ENCODE results near the gene HS2ST1.

The HS2ST1 gene

DNA sequence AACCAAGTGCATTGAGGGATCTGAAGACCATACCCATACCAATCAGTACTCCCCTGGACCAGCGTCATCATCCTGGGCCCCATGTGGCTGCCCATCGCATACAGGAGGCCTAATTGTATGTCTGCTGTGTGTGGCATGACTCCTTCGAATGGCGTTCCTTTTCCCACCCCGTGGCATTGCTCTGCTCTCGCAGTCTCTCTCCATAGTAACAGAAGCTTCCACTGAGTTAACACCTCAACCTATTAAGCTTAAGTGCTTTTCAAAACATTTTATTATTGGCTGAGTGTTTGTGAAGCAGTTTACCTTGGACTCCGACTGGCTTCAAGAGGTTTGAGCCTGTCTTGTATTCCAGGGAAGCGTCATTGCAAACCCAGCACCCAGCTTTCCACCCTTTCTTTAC, 227.1 kb downstream of the HS2ST1 start:
- no peak for DNase-seq (ENCODE audit: low spot score)

GRCh38 chr1:87143413-87144135, 229.1 kb downstream of the HS2ST1 start:
- no peak for DNase-seq (ENCODE audit: low spot score)

- no peak for DNase-seq (ENCODE audit: low spot score)
These were observed 230.0 kb downstream of the HS2ST1 start for GRCh38 chr1:87144316-87144895.

DNA sequence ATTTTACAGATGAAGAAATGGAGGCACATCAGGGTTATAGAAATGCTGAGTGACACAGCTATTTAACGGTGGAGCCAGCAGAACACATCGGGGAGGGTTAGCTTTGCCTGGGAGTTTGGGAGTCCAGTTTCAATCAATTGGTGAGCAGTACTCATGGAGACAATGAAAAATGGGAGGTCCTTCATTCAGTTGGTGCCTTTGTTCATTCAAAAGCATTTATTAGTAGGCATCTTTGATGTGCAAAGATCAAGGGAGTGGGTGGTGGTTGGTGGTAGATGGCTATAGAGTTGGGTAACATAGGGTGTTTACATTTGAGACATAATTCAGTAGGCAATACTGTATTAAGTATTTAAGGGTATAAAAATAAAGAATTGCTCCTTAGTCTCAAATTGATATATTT, 230.5 kb downstream of the HS2ST1 start:
- no peak for DNase-seq (ENCODE audit: low spot score)

DNA sequence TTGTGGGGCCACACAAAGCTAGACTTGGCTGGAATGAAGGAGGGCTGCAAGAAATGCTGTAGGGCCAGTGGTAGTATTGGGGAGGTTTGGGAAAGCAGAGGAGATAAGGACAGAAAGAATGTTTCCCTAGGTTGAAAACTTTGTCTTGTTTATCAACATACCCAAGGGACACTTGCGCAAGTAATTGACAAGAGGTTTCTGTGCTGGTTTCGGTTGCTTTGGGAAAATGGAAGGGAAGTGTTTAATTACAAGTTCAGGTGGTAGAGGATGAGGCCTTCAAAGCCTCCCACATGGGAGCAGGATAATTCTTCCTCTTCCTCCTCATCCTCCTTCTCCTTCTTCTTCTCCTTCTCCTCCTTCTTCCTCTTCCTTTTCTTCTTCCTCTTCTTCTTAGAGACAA, 232.1 kb downstream of the HS2ST1 start:
- no peak for DNase-seq (ENCODE audit: low spot score)

DNA sequence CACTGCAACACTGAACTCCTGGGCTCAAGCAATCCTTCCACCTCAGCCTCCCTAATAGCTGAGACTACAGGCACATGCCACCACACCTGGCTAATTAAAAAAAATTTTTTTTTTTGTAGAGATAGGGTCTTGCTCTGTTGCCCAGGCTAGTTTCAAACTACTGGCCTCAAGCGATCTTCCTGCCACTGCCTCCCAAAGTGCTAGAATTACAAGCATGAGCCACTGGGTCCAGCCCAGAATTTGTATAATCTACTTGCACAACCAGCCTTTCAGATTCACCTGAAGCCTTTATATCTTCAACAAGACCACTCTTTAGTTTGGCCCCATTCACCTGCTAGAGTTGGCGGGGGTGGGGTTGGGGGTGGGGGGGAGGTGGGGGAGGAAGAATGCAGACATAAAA, 232.6 kb downstream of the HS2ST1 start:
- DNase-seq (ENCODE audit: low spot score) = no peak

- DNase-seq (ENCODE audit: low spot score) = no peak
These were observed 233.4 kb downstream of the HS2ST1 start for GRCh38 chr1:87147851-87148250.

- DNase-seq (ENCODE audit: low spot score) = no peak
These were observed 234.2 kb downstream of the HS2ST1 start for GRCh38 chr1:87148661-87149060.

GRCh38 chr1:87149241-87150041, 235.0 kb downstream of the HS2ST1 start:
- no peak for DNase-seq (ENCODE audit: low spot score)

DNA sequence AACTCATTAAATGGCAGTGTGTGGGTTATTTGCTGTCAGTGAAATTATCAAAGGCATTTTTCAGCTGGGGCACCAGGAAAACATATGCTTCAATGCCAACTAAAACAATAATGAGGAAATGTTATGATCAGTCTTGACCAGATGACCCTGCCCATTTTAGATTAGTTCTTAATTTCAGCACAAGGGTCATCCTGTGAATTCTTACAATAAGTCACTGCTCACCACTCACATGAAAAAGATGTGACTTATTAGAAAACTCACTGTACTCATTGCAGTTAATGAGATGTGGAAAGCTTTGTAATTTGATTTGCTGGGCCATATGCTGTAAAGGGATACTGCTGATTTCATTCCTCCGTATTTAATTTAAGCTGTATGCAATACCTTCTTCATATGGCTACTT, 235.7 kb downstream of the HS2ST1 start:
- no peak for DNase-seq (ENCODE audit: low spot score)

DNA sequence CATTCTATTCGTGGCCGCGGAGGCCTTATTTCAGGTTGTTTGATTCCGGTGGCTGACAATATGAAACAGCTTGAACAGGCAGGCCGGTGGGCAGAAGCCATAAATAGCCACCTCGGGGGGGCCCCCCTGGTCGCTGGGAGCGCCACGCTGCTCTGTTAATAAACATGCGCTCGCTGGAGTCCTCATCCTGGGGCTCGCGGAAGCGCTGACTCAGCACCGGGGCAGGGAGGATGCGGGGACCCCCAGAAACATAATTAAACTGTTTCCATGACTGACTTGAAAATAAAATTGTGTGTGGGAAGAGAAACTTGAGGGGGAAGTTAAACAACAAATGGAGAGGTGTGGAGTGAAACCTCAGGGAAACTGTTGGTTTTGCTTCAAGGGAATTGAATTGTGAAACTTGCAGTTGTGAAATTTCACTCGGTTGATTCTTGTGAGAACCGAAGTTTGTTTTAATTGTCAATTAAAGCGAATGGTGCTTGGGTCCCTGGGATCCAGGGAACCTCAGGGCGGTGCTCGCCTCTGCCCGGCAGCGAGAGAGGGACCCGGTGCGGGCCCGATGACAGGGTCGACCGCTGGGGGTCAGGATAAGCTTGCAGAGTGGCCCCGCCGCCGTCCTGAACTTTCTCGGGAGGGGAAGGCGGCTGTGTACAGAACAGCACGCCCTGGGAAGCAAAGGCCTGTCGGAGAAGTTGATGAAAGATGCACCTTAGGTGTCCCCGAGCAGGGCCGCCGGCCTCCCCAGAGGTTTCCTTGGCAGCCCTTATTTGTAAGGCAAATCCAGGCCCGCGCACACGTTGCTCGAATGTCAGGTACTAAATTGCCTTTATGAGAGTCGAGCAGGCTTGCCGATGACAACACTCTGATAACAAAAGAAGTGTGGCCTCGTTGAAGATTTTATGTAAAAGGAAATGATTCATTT, 237.3 kb downstream of the HS2ST1 start:
- DNase-seq (ENCODE audit: low spot score) = no peak

DNA sequence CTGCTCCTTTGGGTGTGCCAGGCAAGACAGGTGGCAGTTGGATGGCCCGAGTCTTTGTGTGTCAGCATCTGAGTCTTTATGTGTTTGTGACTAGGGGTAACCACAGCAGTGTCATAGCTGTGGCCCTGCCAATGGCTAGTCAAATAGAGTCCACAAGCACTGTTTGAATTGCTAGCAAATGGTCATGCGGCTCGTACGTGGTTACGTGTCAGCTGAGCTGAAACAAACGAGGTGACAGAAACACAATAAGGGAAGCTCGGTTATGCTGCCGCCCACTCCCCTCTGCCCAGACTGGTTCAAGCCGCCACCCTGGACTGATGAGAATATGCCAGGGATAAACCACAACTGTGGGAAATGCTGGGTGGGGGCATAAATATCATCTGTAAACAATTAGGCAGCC, 239.9 kb downstream of the HS2ST1 start:
- no peak for DNase-seq (ENCODE audit: low spot score)

DNA sequence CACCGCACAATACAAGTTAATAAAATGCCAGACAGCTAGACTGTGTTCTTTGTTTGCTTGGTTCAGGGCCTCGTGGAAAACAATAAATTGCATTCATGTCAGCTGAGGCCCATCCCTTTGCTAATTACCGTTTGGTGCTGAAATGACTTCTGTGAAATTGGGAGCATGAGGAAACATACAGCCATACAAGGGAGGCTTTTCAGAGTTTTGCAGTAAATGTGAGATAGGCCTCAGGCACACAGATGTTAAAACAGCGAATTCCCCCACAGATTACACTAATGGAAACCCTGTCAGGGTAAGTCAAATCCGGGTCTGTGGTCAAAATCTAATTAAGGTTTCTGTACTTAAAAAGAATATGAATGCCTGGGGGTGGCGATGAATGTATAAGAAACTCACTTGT, 240.7 kb downstream of the HS2ST1 start:
- no peak for DNase-seq (ENCODE audit: low spot score)

DNA sequence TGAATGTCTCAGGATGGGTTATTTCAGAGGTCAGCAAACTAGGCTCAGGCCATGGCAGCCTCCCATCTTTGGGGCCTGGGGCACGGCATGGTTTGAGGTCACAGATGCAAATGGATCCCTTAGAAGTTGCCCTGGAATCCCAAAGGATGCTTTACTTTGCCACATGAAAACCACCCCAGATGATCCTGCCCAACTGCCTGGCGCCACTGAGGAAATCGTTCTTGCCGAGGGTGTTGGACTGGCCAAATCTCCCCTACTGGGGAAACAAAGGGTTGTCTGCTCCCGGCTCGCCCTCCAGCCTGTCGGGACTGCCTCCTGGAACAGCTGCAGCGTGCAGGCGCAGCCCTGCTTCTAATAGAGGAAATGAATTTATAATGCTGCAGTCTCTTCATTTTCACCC, 241.2 kb downstream of the HS2ST1 start:
- no peak for DNase-seq (ENCODE audit: low spot score)

DNA sequence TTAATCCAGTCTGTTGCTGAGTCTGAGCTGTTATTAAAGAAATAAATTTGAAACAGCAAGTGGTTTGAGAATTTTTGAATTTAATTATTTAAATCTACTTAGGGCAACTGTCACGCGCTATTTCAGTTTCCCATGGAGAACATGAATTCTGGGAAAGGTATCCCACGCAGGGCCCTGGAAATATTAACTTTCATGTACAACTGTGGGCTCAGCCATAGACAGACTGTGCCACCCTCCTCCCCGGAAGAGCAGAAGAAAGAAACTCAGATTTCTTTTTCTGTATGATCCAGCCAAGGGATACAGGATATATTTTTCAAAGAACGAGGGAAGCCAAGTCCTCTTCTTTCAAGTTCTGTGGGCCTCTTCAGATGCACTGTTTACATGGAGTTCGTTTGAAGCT, 241.7 kb downstream of the HS2ST1 start:
- no peak for DNase-seq (ENCODE audit: low spot score)

DNA sequence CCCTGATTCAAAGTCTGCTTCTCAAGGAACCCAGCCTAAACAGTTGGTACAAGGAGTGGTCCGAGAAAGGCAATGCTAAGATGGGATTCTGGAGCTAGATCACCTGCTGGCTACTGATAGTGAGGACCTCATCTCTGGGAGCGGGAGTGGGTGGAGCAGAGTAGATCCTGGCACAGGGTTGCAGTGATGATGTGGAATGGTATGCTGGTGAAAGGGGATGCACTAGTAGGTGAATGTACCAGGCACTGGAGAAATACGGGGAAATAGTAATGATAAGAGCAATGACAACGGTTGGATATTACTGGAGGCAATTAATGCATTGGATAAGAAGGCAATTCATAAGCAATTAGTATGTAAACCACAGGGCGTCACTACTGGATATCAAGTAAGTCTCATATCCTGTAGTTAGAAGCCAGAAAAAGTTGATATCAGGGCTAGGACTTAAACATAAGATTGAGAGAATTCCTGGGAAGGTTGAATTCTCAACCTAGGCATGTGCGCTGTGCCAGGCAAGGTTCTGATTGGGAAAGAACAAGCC, 245.0 kb downstream of the HS2ST1 start:
- DNase-seq (ENCODE audit: low spot score) = no peak

All from CD4-positive, alpha-beta T cell treated with Interleukin-2 at 100 ng/mL for 4 hours (primary cell).